HG03097 (cell line): ENCODE measurements around the gene ATP11A.

ENCODE experiments used
- ATAC-seq: cut with Tn5 transposase; IDR thresholded peaks from one replicate; pipeline ENCODE4 v1.9.1; 2021; ENCODE audit not compliant: unreplicated experiment, low FRiP score

ATP11A gene

DNA sequence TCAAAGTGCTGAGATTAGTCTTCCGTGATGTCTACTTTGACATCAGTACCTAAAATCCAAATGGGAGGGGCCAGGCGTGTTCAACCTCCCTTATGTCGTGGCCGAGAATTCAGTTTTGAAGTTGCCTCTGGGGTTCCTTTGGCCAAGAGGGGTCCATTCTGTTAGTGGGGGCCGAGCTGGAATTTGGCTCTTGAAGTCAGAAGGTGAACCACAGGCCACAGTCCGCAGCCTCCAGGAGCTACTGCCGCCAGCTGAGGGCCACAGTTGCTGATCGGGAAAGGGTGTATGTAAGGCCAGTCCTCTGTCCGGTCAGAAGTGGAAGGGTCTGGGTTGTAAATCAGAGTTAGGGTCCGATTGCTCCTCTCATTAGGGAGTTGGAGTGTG, 31.0 kb downstream of the ATP11A start:
- ATAC-seq: no peak

DNA sequence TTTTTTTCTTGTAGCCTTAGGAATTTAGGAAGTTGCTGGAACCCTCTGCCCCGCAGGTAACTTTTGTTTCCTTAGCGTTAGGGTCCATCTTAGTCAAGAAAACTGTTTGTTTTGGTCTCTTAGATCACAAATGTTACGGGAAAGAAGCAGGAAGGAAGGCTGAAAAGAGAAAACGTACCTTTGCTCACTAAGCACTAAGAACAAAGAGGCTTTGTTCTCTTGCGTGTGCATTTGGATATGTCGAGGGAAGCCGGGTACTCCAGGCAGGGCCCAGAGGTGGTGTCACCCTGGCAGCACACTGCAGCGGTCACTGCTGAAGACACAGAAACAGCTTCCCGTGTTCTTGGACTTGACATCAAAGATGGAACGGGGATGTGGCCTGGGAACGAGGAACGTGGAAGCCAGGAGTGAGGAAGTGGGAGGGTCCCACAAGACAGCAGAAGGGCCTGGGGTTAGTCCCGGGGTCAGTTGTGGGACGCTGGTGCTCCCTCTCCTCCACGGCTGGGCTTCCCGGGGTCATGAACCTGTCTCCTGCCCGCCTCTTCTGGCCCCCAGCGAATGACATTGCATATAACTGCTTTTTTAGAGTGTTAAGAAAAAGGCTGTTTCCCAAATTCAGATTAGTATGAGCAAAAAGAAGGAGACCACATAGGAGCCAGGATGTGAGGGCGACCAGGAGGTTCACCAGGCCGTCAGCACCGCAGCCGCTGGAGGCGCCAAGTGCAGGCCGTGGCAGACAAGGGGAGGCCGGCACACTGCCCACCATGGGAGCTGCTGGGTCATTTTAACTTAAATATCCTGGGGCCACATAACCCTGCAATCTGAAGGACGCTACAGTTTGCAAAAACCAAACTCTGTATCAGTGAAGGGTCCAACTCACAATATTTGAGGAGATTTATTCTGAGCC, 31.6 kb downstream of the ATP11A start:
- ATAC-seq: no peak

DNA sequence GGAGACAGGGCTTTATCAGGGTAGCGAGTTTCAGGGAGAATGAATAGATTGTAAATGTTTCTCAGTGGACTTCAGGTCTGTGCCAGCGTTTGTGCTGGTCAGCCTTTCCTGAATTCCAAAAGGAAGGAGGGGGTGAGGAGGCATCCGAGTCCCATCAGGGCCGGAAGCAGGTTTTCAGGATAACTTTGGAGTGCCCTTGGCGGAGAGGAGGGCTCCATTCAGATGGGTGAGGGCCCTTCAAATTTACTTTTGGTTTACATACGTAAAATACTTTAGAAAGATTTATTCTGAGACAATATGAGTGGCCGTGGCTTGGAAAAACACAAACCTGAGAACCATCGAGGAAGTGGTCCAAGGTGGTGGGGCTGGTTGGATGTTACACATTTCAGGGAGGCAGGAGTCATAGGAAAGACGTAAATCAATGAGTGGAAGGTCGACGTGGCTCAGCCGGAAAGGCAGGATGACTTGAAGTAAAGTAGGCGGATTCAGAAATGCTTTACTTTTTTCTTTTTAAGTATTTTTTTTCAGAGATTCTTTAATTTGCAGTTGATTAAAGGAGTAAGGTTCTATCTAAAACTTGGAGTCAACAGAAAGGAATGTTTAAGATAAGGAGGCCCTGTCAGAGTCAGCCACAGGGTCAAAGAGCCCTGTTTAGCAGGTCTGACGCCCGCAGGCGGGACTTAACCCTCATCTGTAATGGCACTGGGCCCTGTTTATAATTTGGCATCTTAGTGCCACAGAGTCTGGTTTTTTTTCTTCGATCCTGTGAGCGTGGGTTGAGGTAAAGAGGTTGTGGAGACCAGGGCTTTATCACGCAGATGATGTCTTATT, 32.8 kb downstream of the ATP11A start:
- ATAC-seq: no peak

DNA sequence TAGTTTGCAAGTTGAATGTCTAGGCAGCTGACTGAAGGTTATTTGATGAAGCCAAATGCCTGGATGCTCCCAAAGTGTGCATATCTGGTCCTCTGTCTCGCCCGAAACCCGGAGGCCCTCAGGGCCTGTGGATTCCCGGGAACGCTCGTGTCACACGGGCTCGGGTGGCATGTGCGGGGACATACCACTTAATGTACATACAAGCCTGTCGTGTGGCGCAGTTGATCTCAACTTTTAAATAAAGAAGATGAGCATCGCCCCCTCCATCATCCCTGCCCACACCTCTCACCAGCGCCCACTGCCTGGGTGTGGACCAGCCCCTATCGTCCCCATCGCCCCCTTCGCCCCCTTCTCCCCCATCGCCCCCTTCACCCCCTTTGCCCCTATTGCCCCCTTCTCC, 33.9 kb downstream of the ATP11A start:
- ATAC-seq: no peak

DNA sequence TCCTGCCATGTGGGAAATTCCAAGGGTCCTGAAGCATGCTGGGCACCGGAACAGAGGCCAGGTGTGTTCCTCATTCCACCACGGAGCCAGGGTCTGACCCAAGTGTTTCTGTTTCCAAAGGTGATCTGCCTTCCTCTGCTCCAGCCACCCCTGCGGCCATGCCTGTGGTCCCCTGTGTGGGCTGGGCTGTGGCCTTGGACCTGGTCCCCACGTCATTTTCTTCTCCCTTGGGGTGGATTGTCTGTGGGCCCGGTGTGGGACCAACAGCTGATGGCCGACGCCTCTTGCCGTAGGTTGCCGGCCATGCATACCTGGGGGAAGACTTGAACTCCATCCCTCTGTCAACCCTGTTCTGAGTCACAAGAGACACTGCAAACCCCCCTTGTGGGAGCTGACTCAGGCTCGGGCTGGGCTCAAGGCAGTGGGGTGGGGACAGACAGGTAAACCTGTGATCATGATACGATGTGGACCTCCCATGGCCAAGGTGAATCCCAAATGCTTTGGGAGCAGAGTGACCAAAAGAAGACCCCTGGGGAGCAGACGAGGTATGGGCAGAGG, 35.0 kb downstream of the ATP11A start:
- ATAC-seq: no peak

DNA sequence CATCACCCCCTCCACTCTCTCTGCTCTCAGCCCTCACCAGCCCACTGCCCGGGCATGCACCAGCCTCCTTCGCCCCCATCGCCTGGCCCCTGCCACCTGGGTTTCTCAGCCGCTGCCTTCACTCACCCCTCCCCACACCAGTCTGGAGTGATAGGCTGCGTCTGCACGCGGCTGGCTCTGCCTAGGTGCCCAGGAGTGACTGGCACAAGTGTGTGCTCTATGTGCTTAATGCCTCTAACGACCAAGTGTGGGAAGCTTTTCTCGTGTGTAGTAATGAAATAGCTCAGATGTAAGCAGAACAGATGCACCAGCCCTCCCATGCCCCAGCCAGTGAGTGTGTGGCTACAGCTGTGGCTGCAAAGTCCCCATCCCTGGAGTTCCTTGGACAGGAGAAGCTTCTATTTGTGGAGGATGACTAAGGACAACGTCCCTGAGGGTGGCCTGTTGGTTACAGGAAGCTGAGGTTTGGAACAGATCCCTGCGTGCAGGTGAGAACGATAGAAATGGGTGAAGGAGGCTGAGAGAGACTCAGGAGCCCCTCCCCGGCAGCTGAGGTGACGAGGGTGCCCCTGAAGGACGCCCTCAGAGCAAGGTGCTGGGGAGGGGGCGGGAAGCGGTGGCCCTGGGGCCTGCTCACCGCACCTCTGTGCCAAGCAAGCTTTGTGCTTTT, 35.6 kb downstream of the ATP11A start:
- ATAC-seq: no peak

DNA sequence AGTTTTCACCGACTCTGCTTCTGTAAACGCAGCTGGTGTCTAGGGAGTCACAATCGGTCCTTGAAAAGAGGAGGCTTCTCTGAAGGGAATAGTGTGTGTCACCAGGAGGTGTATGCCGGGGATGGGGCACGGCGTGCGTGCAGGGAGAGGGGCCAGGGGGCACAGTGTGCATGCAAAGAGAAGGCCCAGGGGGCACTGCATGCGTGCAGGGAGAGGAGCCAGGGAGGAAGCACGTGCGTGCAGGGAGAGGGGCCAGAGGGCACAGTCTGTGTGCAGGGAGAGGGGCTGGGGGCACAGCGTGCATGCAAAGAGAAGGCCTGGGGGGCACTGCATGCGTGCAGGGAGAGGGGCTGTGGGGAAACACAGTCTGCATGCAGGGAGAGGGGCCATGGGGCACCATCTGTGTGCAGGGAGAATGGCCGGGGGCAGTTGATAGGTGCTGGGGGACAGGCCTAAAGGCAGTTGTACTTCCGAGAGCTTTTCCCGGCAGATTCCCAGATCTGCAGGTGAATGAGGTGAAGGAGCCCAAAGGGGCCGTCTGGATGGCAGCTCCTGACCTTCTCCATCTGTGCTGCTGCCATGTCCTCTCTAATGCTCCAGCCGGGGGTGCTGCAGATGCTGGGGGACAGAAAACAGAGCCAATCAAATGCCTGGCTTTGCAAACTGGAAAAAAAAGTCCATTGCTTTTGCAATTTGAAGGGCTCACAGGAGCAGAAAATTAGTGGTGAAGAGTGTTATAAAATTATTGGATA, 36.4 kb downstream of the ATP11A start:
- no peak for ATAC-seq

DNA sequence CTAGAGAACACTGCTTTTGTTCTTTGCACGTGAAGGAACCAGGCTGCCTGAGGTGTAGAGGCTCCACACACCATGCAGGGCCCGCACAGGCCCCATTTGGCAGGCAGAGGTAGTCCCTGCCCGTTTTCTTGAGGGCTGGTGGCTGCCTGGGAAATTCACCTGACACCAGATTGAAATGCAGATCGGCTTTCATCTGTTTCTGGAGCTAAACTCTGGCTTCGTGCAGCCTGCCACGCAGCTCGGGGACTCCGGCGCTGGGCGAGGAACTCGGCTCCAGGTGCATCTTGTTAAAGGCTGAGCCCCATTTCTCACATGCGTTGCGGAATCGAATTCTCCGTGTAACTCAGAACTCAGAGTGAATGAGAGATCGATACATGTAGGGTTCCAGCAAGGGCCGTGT, 37.7 kb downstream of the ATP11A start:
- no peak for ATAC-seq

DNA sequence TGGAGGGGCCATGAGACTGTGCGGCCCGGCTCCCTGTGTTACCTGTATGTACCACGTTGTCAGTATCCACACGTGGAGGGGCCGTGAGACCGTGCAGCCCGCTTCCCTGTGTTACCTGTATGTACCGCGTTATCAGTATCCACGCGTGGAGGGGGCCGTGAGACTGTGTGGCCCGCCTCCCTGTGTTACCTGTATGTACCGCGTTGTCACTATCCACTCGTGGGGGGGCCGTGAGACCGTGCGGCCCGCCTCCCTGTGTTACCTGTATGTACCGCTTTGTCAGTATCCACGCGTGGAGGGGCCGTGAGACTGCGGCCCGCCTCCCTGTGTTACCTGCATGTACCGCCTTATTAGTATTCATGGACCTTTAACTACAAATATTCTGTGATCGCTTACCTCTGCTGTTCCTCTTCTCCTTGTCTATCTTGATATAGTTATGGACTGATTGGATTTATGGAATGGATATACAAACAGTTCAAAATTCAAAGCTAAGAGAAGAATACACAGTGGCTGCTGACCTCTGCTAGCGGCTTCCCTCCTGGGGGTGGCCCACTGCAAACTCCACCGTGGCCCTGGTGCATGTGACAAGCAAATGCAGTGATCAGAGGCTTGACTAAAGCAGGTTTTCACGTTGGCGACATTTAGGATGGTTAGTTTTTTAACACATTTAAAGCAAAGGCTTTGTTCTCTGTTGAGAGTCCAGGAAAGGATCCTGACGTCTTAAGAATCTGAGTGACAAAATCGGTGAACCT, 38.7 kb downstream of the ATP11A start:
- no peak for ATAC-seq

DNA sequence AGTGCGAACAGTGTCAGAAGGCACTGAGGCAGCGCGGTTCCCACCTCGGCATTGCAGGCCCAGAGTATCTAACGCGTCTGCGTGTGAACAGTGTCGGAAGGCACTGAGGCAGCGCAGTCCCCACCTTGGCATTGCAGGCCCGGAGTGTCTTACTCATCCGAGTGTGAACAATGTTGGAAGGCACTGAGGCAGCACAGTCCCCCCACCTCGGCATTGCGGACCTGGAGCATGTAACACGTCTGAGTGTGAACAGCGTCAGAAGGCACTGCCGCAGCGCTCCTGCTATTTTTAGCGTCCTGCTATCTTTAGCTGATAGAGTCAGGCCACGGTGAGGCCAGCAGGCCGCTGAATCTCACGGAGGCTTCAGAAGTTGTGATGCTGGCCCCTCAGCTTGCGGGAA, 39.6 kb downstream of the ATP11A start:
- ATAC-seq: no peak

DNA sequence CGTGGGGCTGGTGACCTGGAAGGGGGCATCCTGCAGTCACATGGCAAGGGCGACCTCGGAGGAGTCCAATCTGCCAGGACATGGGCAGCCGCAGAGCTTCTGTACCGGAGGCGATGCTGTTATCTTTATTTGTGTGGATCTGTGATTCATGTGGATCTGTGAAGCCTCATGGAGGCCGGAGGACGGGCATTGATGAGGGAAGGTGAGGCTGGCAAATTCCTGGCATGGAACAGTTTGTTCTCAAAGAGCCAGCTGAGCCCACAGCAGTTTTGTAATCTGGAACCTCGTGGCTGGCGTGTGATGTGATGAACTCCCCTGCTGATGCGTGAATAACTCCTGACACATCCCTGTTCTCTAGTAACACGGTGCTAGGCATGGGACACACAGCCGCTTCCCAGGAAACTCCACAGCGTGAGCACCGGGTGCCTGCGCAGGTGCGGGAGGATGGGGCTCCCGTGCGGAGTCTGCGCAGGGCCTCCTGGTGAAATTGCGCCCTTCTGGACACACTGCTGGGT, 40.4 kb downstream of the ATP11A start:
- no peak for ATAC-seq

DNA sequence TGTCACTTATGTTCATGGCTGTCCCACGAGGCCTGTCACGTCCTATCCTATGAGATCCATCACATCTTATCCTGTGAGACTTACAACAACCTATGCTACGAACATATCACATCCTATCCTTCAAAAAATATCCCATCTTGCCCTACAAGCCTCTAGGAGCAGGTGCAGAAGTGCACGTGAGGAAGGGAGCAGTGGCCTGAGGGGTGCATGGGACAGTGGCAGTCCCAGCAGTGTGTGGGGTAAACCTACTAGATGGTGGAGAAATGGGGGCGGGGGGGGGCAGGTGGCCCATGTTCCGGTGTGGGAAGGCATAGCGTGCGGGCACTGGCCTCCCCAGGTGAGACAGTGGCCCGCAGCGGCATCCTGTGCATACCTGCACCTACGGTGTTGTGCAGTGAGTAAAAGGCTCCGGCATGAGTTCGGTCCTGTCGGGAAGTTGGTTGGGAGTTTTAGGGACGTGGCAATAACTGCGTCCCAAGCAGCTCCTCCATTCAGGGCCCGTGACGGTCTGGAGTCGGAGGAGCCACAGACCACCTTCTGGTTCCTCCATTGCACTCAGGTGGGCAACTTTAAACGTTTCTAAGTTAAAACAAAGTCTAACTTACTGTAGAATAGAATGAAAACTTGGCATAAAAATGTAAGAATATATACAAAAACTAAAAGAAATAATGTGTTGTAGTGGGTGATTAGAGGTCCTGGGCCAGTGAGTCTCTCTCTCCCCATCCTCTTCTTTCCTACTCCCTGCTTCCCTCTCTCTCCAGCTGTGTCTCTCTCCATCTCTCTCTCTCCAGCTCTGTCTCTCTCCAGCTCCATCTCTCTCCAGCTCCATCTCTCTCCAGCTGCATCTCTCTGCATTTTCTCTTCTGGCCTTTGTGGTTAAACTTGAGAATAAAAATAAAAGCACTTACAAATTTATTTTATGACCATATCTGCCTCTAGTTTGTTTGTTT, 42.1 kb downstream of the ATP11A start:
- ATAC-seq: no peak

DNA sequence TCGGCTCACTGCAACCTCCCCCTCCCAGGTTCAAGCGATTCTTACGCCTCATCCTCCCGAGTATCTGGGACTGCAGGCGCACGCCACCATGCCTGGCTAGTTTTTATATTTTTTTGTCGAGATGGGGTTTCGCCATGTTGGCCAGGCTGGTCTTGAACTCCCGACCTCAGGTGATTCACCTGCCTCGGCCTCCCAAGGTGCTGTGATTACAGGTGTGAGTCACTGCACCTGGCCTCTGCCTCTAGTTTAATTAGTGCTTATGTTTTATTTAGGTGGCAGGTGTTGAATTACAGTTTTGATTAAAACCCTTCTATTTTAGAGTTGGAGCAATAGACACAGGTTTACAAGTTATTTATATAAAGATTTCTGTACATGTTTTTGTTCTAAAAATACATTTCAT, 42.8 kb downstream of the ATP11A start:
- no peak for ATAC-seq

DNA sequence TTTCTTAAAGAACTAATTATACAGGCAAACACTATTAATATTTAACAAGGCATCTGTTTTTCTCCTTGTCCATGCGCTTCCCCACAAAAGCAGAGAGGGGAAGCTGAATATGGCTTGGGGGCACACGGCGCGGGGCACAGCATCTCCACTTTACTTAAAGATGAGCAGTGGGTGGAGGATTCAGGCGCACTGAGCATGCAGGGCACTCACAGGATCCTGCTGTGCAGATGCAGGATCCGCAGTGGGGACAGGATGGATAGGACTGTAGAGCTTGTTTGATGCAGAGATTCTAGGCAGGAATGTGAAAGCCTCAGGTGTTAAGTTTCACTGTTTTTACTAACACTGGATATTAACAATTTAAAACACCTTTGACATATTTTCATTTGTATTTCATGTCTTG, 43.3 kb downstream of the ATP11A start:
- no peak for ATAC-seq

DNA sequence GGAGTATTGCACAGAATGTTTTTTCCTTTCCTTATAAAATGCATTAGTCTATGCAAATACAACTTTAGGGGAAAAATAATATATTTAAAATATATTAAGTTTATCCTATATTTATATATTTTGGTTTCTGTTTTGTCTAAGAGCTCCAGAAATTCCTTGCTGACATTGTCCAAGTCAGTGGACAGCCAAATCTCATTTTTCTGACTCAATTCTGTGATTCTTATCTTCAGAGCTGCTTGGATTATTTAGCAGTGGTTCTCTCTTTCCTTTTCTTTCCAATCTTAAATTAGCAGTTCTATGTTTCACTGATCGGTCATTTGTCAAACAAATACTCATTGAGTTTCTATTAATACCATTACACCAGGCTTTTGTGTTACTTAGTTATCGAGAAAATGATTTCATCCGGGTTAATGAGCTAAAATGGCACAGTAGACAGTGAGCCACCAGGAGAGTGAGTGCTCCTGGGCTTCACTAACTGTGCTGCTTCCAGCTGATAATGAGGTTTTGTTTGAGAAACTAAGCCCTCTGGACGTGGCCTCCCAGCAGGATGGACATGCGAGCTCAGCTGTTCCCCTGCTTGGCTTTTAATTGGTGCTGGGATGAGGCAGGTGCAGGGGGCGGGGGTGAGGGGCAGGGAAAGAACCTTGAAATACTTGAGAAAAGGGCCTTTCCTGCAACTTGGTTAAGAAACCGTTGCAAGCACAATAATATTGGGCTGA, 44.0 kb downstream of the ATP11A start:
- no peak for ATAC-seq

DNA sequence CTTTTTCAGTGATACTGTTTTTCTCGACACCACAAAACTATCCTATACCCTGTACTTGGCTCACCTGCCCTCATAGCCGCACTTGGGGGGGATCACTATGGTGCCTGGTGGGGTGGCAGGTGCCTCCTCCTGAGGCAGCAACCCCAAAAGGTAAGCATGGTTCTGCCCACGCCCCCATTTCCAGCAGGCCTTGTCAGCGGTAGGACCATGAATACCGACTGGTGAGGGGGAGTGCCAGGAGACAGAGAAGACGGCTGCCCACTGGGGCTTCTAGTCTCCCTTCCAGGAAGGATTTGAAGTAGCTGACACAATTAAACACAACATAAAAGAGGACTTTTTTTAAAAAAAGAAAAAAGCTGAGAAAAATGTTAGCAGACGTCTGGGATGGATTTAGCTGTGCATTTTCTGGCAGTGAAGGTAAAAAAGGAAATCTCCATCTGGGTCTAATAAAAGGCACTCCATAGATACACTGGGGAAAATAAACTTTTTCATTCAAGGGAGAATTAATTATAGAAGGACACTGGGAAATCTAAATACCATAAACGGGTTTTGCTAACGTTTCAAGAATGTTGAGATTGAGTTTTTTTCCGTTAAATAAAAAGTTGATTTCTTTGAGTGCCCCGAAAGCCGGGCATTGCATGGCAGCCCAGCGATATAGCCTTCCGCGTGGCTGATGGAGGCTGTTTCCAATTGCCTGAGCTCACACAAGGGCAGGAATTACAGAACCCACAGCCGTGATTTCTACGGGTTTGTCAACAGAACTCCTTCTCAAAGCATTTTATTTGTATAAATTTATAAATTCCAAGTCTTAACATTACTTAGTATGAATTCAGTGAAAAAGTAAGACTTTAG, 45.1 kb downstream of the ATP11A start:
- ATAC-seq: no peak

DNA sequence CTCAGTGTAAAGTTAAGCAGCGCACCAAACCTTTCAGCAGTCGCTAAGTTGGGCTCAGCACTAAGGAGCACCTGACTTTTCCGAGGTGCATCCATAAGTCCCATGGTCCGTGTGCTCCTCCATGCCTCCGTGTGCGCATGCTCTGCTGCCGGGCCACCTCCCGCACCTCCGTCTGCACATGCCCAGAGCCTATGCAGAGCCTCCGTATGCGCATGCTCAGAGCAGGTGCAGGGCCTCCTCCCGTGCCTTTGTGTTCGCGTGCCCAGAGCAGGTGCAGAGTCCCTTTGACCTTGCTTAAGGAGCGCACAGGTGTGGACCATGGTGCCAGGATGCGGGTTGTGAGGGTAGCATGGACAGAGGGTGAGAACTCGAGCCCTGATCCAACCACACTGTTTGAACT, 46.0 kb downstream of the ATP11A start:
- ATAC-seq: no peak
